HEK293T (cell line): Measurements from ENCODE around the gene MACC1.

Experiments used
- CTCF ChIA-PET: fragments of 350-600 bp; formaldehyde crosslinking; extraction: SDS; loops from one replicate; lab custom pipeline; 2021; ENCODE audit warnings: antibody characterized with exemption, inconsistent platforms; lab: Yijun Ruan, JAX
- POLR2A ChIA-PET: fragments of 350-600 bp; formaldehyde crosslinking; extraction: SDS; loops from one replicate; lab custom pipeline; 2020; ENCODE audit warnings: antibody characterized with exemption, inconsistent platforms; lab: Yijun Ruan, JAX
- DNase-seq: peaks from one replicate; pipeline ENCODE4 v3.0.0; 2012; ENCODE audit warnings: mixed read lengths; ENCODE audit errors: extremely low spot score
- ARNT ChIP-seq: fragments of 450-650 bp; IDR thresholded peaks from 2 replicates; pipeline ENCODE4 v1.6.1; 2017; ENCODE audit warnings: mild to moderate bottlenecking
- BHLHE40 ChIP-seq: fragments of 450-650 bp; IDR thresholded peaks from 2 replicates; pipeline ENCODE4 v1.6.1; 2016; ENCODE audit warnings: mild to moderate bottlenecking, moderate library complexity, borderline replicate concordance
- CTBP1 ChIP-seq: fragments of 450-650 bp; IDR thresholded peaks from 2 replicates; pipeline ENCODE4 v1.6.1; 2016; ENCODE audit warnings: borderline replicate concordance
- ELF4 ChIP-seq: fragments of 450-650 bp; IDR thresholded peaks from 2 replicates; pipeline ENCODE4 v1.6.1; 2017; ENCODE audit warnings: antibody characterized with exemption
- FOXA1 ChIP-seq: fragments of 450-650 bp; IDR thresholded peaks from 2 replicates; pipeline ENCODE4 v1.6.1; 2016; ENCODE audit warnings: mild to moderate bottlenecking
- FOXK2 ChIP-seq: fragments of 450-650 bp; IDR thresholded peaks from 2 replicates; pipeline ENCODE4 v1.6.1; 2016; ENCODE audit warnings: mild to moderate bottlenecking
- FOXM1 ChIP-seq: fragments of 450-650 bp; IDR thresholded peaks from 2 replicates; pipeline ENCODE4 v1.6.1; 2017; ENCODE audit warnings: mild to moderate bottlenecking, borderline replicate concordance
- HDGF ChIP-seq: fragments of 450-650 bp; IDR thresholded peaks from 2 replicates; pipeline ENCODE4 v1.6.1; 2017; ENCODE audit warnings: antibody characterized with exemption, borderline replicate concordance
- L3MBTL2 ChIP-seq: fragments of 450-650 bp; conservative IDR thresholded peaks from 2 replicates; pipeline ENCODE4 v1.6.1; 2016; ENCODE audit warnings: mild to moderate bottlenecking
- LEF1 ChIP-seq: fragments of 450-650 bp; IDR thresholded peaks from 2 replicates; pipeline ENCODE4 v1.6.1; 2017; ENCODE audit warnings: mild to moderate bottlenecking, borderline replicate concordance
- NFRKB ChIP-seq: fragments of 450-650 bp; IDR thresholded peaks from 2 replicates; pipeline ENCODE4 v1.6.1; 2016; ENCODE audit warnings: mild to moderate bottlenecking, moderate library complexity
- SP1 ChIP-seq: fragments of 450-650 bp; IDR thresholded peaks from 2 replicates; pipeline ENCODE4 v1.6.1; 2017
- SUZ12 ChIP-seq: fragments of 450-650 bp; IDR thresholded peaks from 2 replicates; pipeline ENCODE4 v1.6.1; 2016; ENCODE audit warnings: mild to moderate bottlenecking
- TARDBP ChIP-seq: fragments of 450-650 bp; IDR thresholded peaks from 2 replicates; pipeline ENCODE4 v1.6.1; 2016
- ZNF384 ChIP-seq: fragments of 450-650 bp; IDR thresholded peaks from 2 replicates; pipeline ENCODE4 v1.6.1; 2016
- TF ChIP-seq, protein P1 (sequence below): fragments of 450-650 bp; IDR thresholded peaks from 2 replicates; pipeline ENCODE4 v1.6.1; 2016

MACC1 gene

DNA sequence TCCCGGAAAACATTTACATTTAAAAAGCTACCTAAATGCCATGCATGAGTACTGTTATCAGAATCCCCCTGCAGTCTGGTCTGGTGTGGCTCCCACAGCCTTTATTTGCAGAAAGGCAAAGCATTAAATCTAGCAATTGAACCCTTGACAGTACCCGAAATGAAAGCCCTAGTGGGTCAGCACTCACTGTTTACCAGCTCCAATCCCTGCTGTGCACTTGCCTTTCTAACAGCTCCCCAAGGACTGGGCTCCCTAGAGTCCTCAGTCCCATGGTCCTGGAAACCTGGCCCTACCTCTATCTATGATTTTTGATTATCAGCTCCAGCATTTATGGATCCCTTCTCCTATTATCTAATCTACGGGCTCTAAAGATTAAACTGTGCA is 1.9 kb upstream of the MACC1 start:
- ChIA-PET POLR2A (interaction anchor here (0.7 to 0.8 kb wide), 2 partner anchors 12 to 111 kb away, joined by 3 read pairs; no protein-coding TSS in a partner anchor), CTCF (interaction anchor here (0.9 kb wide), 1 partner anchor 34 kb away, joined by 3 read pairs; no protein-coding TSS in a partner anchor)
- TF ChIP-seq FOXK2 (no peak), SUZ12 (no peak)
- no peak for DNase-seq

DNA sequence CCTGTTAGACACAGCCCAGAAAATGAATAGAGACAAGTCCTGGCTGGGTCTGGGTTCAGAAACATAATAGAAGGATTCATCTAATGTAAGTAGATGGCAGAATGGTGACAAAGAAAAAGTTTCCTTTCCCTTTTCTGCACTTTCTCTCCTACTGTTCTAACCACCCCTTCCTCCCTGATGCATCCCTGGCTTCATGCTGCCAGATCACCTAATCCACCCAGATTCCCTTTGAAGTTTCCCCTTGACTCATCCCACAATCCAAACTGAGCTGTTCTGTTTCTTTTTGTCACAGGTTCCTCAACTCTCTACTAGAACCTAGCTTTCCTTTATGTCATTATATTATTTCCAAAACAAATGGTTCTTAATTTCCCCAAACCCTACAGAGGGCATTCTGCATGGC is 1.1 kb upstream of the MACC1 start:
- ChIA-PET CTCF (interaction anchor here (0.9 kb wide), 1 partner anchor 35 kb away, joined by 3 read pairs; no protein-coding TSS in a partner anchor), POLR2A (no interaction called here)
- no peak for DNase-seq
- no peak for TF ChIP-seq FOXK2
- no peak for TF ChIP-seq FOXA1
- no peak for TF ChIP-seq L3MBTL2
- TF ChIP-seq, protein P1, sequence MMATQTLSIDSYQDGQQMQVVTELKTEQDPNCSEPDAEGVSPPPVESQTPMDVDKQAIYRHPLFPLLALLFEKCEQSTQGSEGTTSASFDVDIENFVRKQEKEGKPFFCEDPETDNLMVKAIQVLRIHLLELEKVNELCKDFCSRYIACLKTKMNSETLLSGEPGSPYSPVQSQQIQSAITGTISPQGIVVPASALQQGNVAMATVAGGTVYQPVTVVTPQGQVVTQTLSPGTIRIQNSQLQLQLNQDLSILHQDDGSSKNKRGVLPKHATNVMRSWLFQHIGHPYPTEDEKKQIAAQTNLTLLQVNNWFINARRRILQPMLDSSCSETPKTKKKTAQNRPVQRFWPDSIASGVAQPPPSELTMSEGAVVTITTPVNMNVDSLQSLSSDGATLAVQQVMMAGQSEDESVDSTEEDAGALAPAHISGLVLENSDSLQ, result no peak
- TF ChIP-seq NFRKB, result no peak
- TF ChIP-seq SP1, result no peak
- TF ChIP-seq ARNT, result no peak
- TF ChIP-seq ZNF384, result no peak
- no peak for TF ChIP-seq TARDBP
- no peak for TF ChIP-seq LEF1
- no peak for TF ChIP-seq SUZ12
- TF ChIP-seq BHLHE40, result no peak
- TF ChIP-seq FOXM1, result no peak
- no peak for TF ChIP-seq CTBP1
- no peak for TF ChIP-seq ELF4
- TF ChIP-seq HDGF, result no peak

DNA sequence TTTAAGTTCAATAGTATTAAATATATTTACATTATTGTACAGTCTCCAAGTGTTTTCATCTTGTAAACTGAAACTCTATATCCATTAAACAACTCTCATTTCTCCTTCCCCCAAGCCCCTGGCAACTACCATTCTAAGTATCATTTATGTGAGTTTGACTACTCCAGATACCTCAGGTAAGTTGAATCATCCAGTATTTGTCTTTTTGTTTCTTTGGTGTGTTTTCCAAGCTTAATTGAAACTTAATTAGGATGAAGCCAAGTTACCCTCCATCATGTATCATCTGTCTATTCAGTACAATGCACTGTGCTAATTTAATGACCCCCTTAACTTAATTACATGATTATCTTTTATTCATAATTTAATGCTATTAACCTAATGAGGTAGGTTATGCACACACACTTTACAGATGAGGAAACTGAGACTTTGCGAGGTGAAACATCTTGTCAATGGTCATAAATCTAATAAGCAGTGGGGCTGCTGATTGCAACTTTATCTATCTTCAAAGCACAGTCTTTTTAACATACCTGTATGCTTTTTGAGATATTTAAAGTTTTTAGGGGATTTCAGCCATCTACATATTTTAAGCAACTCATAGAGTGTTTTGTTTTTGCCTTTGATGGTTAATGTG is 663 bp downstream of the MACC1 start:
- no peak for TF ChIP-seq ZNF384
- TF ChIP-seq, protein P1, result no peak
- TF ChIP-seq NFRKB, result no peak
- no peak for TF ChIP-seq ARNT
- no peak for TF ChIP-seq FOXM1
- no peak for TF ChIP-seq BHLHE40
- no peak for TF ChIP-seq FOXK2
- no peak for TF ChIP-seq SUZ12
- no peak for TF ChIP-seq SP1
- TF ChIP-seq FOXA1, result no peak
- no peak for DNase-seq
- ChIA-PET CTCF (no interaction called here), POLR2A (no interaction called here)

DNA sequence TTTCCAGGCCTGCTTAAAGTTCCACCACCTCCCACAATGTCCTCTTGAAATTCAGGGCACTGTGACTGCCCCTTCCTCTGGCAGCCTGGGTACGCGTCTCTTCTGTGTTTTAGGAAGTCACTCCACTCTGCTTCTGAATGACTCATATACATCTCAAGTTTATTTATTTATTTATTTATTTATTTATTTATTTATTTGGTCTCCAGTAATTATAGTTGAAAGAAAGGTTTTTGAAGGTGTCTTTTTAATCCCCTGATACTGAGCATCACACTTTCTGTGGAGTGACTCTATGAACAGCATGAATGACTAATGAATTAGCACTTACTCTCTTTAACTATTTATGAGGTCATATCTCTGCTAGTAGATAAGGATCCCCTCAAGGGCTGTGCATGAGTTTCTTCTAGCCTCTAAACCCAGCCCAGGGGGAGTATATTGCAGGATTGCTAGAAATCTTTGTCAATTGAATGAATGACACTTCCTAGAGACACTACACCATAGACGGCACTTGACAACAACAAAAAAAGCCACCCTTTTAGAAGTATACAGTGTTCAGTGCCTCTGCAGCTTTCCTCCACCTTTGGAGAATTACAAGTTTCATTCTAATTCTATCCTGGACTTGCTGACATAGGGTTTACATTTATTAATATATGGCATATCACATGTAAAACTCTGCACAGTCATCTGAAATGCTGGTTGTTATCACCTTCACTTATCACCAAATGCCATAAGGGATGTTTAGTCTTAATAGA is 2.1 kb downstream of the MACC1 start:
- DNase-seq, result no peak
- POLR2A ChIA-PET, result no interaction called here
- CTCF ChIA-PET, result no interaction called here
- no peak for TF ChIP-seq CTBP1
- TF ChIP-seq L3MBTL2, result no peak
- TF ChIP-seq SUZ12, result no peak
- no peak for TF ChIP-seq ARNT
- TF ChIP-seq FOXM1, result no peak
- no peak for TF ChIP-seq FOXK2
- TF ChIP-seq SP1, result no peak
- no peak for TF ChIP-seq BHLHE40
- no peak for TF ChIP-seq FOXA1
- TF ChIP-seq LEF1, result no peak
- no peak for TF ChIP-seq NFRKB
- TF ChIP-seq TARDBP, result no peak
- no peak for TF ChIP-seq ELF4
- no peak for TF ChIP-seq ZNF384

DNA sequence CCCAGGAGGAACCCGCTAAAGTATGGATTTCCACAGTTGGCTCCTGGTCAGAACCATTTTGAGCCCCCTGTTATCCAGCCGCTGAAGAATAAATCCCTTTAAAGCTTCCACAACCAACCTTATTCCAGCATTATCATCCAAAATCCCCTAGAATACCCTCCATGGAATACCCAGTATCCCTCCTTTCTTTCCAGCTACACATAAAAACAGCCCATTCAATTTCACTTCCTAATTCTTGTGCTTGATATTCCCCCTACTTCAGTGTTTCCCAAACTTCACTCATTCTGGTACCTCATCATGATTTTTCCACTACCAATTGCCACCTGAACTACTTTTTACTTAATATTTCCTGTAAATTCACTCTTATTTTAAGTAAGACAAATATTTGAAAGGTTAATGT is 3.1 kb downstream of the MACC1 start:
- POLR2A ChIA-PET, result no interaction called here
- DNase-seq, result no peak
- no peak for TF ChIP-seq ARNT
- no peak for TF ChIP-seq SUZ12
- TF ChIP-seq L3MBTL2, result no peak
- TF ChIP-seq TARDBP, result no peak
- TF ChIP-seq, protein P1, result no peak
- TF ChIP-seq LEF1, result no peak
- TF ChIP-seq FOXM1, result no peak
- TF ChIP-seq ELF4, result no peak
- no peak for TF ChIP-seq HDGF
- TF ChIP-seq ZNF384, result no peak
- TF ChIP-seq NFRKB, result no peak
- TF ChIP-seq FOXA1, result no peak
- TF ChIP-seq SP1, result no peak
- TF ChIP-seq BHLHE40, result no peak
- TF ChIP-seq CTBP1, result no peak
- TF ChIP-seq FOXK2, result no peak
- CTCF ChIA-PET, result no interaction called here

DNA sequence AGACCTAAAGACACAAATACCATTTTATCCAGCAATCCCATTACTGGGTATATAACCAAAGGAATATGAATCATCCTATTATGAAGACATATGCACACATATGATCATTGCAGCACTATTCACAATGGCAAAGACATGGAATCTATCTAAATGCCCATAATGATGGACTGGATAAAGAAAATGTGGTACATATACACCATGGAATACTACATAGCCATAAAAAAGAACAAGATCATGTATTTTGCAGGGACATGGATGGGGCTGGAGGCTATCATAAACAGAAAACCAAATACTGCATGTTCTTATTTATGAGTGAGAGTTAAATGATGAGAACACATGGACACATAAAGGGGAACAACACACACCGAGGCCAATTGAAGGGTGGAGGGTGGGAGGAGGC is 3.8 kb downstream of the MACC1 start:
- CTCF ChIA-PET, result interaction anchor here (0.6 kb wide), 1 partner anchor 8 kb away, joined by 3 read pairs; no protein-coding TSS in a partner anchor
- POLR2A ChIA-PET, result no interaction called here
- TF ChIP-seq HDGF, result no peak
- TF ChIP-seq FOXA1, result no peak
- no peak for TF ChIP-seq FOXK2
- TF ChIP-seq L3MBTL2, result no peak
- TF ChIP-seq CTBP1, result no peak
- TF ChIP-seq ZNF384, result no peak
- TF ChIP-seq ELF4, result no peak
- no peak for DNase-seq
